GM21423 (cell line): ENCODE data around the gene PARP1.
"Not testable (repeated sequence)": the region's sequence is repeated elsewhere in the genome, so short reads cannot be mapped to it uniquely, and the experiment has no call there.

Source experiments
- ATAC-seq: cut with Tn5 transposase; IDR thresholded peaks from one replicate; pipeline ENCODE4 v1.9.1; 2021; ENCODE audit warnings: mild to moderate bottlenecking, moderate library complexity; ENCODE audit not compliant: unreplicated experiment

PARP1 gene

DNA sequence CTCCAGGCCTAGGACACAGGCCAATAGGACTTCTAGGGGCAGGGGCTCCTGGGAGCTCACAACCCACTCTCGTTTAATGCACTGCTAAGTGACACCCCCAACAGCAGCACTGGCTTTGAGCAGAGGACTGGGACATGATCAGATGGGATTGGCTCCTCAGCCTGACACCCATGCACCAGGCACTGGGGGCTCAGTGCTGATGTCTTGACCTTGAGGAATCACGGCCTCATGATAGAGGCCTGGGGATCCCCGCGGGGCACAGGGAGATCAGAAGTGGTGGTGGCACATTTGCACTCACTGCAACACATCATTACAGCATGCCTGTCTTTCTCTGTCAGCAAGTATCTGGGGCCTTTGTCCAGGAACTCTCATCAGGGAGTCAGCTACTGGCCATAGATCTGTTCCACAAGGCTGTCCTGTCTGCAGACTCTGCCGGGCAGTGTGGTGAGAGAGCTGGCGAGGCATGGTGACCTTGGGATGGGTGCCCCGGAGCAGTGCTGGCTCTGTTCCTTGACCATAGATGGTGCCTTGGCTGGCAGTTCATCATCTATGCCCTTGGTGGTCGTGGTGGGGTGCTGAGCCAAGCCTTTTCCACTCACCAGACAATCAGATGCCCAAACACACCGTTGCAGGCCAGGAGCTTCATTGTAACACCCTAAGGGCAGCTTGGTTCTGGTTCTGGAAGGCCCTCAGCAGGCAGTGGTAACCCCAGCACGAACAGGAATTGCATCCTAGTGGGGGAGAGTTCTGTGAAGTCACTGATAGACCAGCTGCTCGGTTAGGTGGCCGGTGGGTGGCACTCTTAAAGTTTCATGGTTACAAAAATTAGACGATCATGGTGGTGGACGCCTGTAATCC is 22.2 kb upstream of the PARP1 start:
- no peak for ATAC-seq

DNA sequence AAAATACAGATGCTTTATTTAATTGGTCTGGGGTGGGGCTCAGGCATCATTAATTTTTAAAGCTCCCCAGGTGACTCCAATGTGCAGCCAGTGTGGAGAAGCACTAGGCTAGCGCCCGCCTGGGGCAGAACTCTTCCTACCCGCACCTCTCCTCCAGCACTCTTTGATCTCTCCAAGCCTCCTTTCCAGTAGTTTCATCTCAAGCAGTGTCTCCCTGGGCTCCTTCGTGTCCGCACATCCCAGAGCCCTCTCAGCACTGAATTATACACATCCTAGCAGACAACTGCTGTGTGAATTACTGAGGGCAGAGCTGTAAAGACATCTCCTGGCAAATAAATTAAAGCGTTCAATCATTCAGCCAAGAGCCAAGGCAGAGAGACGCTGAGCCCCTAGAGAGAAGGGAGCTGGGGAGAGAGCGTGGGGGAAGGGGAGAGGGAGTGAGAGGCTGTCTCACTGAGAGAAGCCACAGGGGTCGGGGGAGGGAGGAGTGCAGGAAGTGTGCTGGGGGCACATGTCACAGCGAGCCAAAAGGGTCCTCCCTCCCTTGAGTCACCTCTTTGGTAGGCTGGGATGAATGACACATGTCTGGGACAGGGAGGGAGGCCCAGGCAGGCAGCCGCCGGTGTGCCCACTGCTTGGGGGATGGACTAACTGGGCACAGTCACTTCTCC is 21.0 kb upstream of the PARP1 start:
- no peak for ATAC-seq

DNA sequence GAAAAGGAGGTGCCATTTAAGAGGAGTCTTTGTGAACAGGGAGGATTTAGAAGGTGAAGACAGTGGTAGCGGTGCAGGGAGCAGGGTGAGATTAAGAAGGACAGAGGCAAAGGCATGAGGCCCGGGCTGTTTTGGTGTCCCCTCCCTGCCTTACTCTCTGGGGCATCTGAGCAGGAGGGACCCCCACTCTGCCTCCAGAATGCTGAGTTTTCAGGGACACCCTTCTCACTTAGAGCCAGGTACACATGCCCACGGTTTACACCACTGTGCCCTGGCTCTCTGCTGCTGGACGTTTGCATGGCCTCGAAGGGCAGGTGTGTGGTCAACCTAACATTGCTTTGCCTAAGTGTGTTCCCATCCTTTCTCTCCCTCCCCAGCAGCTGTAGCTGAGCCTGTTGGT is 20.5 kb upstream of the PARP1 start:
- no peak for ATAC-seq

DNA sequence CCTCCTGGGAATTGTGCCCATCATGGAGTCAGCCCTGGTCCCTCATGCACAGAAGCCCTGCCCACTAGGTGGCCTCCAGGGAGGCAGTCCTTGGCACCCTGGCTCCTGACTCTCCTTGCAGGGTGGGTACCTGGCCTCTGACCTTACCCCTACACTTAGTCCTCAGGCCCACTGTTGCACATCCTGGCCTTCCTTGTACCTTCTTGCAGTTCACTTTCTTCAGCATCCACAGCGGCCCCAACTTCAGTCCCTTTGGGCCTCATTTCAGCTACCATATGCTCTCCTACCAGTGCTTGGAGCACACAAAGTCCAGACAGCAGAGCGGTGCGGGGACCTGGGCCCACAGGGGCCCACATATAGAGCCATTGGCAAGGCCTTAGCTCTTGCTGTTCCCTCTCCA is 19.2 kb upstream of the PARP1 start:
- ATAC-seq = no peak

DNA sequence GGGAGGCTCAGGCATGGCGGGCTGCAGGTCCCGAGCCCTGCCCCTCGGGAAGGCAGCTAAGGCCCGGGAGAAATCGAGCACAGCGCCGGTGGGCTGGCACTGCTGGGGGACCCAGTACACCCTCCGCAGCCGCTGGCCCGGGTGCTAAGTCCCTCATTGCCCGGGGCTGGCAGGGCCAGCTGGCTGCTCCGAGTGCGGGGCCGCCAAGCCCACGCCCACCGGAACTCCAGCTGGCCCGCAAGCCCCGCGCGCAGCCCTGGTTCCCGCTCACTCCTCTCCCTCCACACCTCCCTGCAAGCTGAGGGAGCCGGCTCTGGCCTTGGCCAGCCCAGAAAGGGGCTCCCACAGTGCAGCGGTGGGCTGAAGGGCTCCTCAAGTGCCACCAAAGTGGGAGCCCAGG is 18.5 kb upstream of the PARP1 start:
- not testable (repeated sequence) for ATAC-seq

- ATAC-seq = peak; percentile 46
Measured at GRCh38 chr1:226425431-226426031, 17.6 kb upstream of the PARP1 start.

DNA sequence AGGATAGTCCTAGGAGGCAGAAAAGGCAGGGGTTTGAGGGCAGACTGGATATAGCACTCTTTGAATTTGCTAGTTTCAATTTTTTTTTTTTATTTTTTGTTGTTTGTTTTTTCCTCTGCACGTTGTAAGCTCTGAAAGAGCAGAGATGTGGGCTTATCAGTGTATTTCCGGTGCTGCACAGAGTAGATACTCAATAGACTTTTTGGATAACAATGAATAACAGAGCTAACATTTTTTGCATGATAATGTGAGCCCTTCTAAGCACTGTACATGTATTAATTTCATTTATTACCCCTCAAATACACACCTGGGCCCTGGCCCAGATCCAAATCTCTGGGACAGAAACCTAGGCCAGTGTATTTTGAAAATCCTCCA is 17.1 kb upstream of the PARP1 start:
- ATAC-seq = peak; percentile 33

DNA sequence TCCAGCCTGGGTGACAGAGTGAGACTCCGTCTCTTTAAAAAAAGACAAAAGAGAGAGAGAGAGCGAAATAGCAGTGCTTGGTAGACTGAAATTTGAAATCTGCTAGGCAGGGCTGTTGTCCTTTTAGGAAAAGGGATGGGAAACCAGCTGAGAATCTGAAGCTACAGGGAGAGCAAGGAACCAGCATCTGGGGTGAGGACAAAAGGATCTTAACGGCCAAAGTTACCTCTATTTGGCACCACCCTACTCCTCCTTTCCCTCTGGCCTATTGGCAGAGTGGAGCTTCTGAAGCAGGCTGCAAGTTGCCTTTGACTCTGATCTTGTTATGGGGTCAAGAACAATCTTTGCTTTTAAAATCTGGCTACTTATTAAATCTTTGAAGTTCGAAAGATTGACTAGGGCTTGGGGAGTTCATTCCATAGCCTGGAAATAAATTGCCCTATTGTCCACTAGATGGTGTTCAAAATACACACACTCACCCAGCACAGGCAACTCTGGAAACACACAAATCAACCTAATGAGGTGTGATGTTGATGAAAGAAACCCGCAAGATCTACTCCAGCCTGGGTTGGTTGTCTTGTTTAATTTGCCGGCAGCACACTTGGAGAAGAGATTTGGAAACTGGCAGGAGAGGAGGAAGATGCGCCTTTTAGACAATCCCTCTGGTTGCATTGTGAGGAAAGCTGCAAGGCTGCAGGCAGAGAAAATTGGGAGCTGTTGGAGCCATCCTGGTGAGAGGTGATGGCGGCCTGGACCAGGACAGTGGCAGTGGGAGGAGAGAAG is 16.5 kb upstream of the PARP1 start:
- ATAC-seq = peak; percentile 27

- no peak for ATAC-seq
Measured at GRCh38 chr1:226422478-226422877, 14.6 kb upstream of the PARP1 start.

GRCh38 chr1:226420897-226421296 is 13.0 kb upstream of the PARP1 start:
- ATAC-seq = no peak

GRCh38 chr1:226420328-226420727 is 12.4 kb upstream of the PARP1 start:
- ATAC-seq = no peak

DNA sequence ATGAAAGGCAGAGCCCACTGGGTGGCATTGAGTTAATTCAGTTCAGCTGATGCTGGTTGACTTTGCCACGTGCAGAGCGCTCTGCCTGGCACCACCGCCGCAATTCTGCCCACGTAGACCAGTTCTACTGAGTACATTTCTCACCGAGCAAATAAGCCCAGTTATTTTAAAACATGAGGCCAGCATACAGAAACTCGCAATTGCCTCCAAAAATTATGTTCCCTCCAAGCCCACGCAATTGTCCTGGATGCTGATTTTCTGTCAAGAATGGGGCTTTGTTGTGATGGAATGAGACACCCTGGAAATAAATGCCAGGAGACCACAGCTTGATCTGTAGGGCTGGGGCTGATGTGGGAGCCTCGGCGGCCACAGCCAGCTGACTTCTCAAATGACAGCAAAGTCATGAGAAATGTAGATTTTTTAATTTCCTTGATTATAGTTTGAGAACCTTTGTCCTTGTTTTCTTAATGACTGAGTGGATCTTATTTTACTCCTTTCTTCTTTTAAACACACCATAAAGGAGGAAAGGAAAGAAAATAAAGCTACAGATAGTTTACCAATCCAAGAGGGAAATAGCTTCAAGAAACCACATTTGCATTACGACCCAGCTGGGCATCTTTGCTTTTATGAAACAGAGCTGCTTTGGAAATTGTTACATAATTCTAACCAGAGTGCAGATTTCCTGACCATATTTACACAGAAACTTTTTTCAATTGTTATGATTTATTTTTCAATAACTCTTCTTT is 11.6 kb upstream of the PARP1 start:
- no peak for ATAC-seq

GRCh38 chr1:226417830-226418546 is 10.1 kb upstream of the PARP1 start:
- ATAC-seq = no peak

GRCh38 chr1:226417350-226417749 is 9.5 kb upstream of the PARP1 start:
- ATAC-seq = no peak

DNA sequence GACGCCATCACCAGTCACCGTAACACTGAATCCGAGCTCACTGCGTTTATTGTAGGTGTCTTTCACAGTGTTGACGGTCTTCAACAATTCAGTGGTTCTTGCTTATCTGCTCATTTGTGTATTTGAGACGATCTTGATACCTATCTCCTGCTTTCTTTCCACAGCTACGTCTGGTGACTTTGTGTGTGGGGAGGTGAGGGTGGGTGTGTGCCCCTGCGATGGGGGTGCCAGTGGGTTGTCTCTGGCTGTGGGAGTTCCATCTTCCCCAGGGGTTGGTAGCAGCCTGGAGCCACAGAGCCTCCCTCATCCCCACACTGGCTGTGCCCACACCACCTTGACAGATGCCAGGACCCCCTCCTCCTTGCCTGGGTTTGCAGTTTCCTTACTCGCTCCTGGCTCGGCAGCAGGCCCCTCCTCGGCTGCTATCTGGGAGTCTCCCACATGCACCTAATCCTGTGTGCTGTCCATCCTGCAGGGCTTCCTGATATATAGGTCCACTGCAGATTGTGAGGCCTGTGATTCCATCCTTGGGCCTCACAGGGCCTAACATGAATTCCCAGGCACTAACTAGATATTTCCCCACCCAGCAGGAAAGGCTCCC is 6.3 kb upstream of the PARP1 start:
- no peak for ATAC-seq

GRCh38 chr1:226411619-226412018 is 3.7 kb upstream of the PARP1 start:
- no peak for ATAC-seq

DNA sequence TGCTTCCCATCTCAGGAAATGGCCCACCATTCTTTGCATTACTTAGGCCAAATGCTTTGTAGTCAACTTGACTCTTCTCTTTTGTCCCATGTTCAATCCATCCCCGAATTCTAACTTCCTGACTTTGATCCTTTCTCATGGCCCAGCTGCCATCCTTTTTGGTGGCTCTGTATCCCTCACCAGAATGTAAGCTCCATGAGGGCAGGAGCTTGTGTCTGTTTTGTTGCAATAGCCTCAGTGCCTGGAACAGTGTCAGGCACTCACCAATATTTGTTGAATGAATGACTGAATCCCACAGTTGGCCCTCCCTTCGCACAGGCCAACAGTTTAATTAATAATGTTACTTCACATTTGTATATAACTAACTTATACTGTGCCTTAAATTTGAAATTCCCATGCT is 3.1 kb upstream of the PARP1 start:
- no peak for ATAC-seq

DNA sequence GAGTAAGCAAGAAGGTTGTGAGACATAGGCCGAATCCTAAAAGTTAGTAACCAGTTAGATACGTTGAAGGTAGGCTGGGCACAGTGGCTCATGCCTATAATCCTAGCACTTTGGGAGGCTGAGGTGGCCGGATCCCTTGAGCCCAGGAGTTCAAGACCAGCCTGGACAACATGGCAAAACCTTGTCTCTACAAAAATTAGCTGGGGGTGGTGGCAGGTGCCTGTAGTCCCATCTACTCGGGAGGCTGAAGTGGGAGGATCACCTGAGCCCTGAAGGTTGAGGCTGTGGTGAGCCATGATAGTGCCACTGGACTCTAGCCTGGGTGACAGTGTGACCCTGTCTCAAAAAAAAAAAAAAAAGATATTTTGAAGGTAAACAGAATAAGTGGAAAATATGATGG is 1.5 kb upstream of the PARP1 start:
- ATAC-seq = no peak
